Breast epithelium (tissue), 3 donors: ENCODE data around the gene MNT.
"Not testable (repeated sequence)": the region's sequence is repeated elsewhere in the genome, so short reads cannot be mapped to it uniquely, and the experiment has no call there.

Experiments used
- CTCF ChIP-seq, 3 donors: fragments of 450-650 bp; IDR thresholded peaks; one replicate each; pipeline ENCODE4 v1.5.1; 2016 to 2017; ENCODE audit warnings: antibody characterized with exemption in 3 of 3, mild to moderate bottlenecking in 3 of 3, moderate library complexity in 3 of 3
- POLR2A ChIP-seq: fragments of 450-650 bp; IDR thresholded peaks from one replicate; pipeline ENCODE4 v1.6.1; 2016; ENCODE audit warnings: antibody characterized with exemption, mild to moderate bottlenecking, moderate library complexity

GRCh38 chr17:2439997-2440396 lies 39.1 kb upstream of the MNT start:
- TF ChIP-seq CTCF (IDR thresholded peaks at IDR 0.05); POLR2A: not testable (repeated sequence)
